GM21381 (cell line): ENCODE results near the gene FIS1.
A peak's percentile ranks its signal among the peaks of the same experiment; 100 is the strongest.

Source experiments
- ATAC-seq: cut with Tn5 transposase; IDR thresholded peaks from one replicate; pipeline ENCODE4 v1.9.1; 2021; ENCODE audit warnings: mild to moderate bottlenecking, moderate library complexity; ENCODE audit not compliant: unreplicated experiment

Gene FIS1

DNA sequence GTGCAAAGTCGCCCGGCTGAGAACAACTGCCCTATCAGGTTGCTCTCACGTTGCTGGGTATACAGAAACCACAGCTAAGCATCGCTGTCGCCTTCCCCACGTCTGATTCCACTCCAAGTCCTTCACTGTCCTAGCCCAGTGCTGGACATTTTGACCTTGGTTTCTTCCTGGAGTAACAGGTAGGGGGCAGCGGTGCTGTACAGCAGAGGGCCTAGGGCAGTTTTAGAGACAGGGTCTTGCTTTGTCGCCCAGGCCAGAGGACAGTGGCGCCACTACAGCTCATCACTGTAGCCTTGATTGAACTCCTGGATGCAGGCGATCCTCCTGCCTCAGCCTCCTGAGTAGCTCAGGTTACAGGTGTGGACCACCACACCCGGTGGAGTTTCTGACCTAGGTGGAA lies 9.8 kb downstream of the FIS1 start:
- ATAC-seq = no peak

DNA sequence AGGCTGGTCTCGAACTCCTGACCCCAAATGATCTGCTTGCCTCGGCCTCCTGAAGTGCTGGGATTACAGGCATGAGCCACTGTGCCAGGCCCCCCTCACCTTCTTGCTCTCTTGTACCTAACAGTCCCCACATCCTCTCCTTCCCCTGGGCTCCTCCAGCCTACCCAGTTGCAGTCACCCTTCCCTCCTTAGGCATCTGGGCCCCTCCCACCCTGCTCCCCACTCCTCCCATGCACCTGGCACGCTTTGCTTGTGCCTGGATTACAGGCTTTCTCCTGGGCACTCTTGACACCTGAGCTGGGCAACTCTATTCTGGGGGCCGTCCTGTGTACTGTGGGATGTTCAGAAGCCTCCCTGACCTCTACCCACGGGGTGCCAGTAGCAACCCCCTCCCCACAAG lies 10.2 kb downstream of the FIS1 start:
- no peak for ATAC-seq

DNA sequence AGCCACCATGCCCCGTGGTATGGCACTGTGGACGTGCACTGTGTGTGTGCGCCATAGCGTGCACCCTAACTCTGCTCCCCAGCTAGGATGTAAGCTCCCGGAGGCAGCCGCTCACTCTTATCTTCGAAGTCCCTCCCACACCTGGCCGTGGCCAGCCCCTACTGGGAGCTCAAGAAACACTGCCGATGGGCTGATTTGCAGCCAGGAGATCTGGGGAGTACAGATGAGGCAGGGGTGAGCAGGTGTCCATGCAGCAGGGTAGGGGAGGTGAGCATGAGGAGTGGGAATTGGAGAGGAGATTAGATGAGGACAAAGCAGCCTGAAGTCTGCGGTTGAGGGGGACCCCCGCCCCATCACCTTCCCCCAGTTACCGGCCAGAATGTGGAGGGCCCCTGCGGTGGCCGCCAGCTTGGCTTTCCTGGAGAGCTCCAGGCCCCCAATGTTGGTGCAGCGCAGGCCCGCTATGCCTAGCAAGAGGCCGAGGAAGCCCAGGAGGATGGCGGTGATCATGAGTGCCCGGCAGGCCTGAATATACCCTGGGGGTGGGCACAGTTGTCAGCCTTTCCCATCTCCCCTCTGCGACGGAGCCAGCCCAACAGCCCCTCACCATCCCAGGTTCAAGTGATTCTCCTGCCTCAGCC lies 10.9 kb downstream of the FIS1 start:
- no peak for ATAC-seq

DNA sequence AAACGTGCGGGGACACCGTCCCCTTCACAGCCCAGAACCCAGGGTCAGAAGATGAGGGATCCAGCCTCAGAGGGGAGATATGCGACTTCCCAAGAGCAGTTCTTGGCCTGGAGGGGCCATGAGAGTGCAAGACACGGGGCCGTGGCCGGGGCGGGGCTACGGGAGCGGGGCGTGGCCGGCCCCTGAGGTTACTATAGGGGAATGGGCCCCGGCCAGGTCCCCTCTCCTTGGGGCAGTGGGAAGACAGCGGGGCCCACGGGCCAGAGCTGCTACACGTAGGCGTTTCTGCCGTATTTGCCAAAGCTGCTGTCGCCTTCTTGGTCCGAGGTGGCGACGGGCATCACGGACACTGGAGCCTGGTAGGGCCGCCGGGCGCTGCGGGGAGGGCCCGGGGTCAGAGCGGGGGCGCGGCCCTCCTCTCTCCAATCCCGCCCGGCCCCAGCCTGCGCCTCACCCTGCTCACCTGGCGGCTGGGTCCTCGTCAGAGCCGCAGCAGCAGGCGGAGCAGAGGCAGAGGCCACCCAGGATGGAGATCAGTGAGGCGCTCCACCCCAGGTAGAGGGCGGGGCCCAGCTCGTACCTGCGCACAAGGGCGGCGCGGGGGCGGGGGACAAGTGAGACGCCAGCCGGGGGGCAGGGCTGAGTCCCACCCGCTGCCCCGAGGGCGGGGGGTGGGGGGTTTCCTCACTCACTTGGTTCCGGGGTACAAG lies 12.6 kb downstream of the FIS1 start:
- ATAC-seq = no peak

DNA sequence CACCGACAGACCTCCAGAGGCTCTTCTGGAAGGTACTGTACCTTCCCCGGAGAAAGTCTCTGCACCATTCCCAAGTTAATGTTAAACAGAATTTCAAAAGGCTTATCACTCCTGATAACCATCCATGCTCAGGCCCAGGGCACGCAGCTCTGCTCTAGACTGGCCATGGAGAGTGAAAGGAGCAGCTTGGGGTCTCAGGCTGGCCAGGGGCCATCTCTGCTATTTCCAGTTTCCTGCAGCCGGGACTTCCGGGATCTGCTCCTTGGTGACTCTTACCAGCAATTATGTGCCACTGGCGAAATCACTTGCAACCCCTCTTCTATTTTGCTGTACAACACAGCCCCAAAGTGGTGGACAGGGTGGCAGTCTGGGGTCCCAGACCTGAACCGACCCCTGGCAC lies 13.2 kb downstream of the FIS1 start:
- ATAC-seq = no peak

DNA sequence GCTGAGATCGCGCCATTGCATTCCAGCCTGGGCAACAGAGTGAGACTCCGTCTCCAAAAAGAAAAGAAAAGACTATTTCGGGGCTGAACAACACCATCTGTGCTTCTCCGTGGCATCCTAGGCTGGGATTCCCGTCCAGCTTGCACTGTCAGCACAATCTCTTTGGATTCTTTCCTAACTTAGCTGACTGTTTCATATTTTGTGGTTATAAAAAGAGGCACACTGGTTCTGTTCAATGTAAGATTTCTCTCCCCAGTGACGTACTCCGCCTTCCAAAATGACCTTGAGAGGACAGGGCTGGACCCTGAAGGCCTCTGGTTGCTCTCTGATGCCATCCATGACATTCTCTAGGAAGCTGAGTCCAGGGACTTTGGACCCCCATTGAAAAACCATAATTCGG lies 18.2 kb downstream of the FIS1 start:
- no peak for ATAC-seq

DNA sequence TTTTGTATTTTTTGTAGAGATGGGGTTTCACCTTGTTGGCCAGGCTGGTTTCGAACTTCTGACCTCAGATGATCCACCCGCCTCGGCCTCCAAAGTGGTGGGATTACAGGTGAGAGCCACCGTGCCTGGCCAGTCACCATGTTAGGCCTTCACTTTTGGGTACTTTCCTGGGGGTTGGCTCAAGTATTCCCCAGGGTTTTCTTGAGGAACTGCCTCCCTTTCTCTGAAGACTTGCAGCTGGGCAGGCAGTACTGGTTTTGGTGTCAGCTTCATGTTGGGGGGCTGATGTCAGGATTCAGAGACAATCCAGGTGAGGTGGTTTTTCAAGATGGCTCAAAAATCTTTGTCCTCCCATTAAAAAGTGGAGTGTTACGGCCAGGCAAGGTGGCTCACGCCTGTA lies 19.2 kb downstream of the FIS1 start:
- ATAC-seq = no peak

DNA sequence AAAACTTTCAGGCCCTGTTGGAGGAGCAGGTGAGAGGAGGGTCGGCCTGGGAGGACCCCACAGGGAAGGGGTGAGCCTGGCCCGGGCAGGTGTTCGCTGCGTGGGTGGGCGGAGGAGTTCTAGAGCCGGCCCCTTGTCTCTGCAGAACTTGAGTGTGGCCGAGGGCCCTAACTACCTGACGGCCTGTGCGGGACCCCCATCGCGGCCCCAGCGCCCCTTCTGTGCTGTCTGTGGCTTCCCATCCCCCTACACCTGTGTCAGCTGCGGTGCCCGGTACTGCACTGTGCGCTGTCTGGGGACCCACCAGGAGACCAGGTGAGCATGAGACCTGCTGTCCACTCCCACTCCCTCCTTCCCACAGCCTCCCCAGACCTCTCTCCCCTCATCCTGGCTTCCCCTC lies 21.4 kb downstream of the FIS1 start:
- no peak for ATAC-seq

DNA sequence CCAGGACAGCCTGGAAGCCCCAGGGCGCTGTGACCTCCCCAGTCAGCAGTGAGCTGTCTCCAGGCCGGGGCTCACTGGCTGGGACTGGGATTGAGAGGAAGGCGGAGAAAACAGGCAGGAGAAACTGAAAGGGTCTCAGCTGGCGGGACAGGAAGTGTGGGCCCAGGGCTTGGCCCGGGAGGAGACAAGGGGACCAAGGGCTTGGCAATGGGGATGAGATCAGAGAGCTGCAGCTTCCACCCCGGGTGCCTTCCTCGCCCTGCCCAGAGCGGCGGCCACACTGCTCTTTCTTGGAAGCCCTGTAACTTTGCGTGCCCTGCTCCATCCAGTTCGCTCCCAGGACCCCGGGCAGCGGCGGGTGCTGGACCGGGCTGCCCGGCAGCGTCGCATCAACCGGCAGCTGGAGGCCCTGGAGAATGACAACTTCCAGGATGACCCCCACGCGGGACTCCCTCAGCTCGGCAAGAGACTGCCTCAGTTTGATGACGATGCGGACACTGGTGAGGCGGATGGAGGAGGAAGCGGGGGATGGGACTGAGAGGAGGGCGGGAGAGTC lies 22.5 kb downstream of the FIS1 start:
- no peak for ATAC-seq

DNA sequence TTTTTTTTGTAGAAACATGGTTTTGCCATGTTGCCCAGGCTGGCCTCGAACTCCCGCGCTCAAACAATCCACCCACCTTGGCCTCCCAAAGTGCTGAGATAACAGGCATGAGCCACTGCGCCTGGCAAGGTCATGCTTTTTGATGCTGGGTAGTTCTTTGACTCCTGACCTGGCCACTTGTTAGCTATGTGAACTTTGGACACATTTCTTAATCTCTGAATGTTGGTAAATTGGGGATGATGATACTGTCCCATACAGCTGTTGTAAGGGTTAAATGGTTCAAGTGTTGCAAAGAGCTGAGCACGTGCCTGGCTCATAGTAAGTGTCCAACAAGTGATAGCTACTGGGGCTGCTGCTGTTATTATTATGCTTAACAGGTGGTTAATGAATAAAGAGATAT lies 24.6 kb downstream of the FIS1 start:
- ATAC-seq = no peak

DNA sequence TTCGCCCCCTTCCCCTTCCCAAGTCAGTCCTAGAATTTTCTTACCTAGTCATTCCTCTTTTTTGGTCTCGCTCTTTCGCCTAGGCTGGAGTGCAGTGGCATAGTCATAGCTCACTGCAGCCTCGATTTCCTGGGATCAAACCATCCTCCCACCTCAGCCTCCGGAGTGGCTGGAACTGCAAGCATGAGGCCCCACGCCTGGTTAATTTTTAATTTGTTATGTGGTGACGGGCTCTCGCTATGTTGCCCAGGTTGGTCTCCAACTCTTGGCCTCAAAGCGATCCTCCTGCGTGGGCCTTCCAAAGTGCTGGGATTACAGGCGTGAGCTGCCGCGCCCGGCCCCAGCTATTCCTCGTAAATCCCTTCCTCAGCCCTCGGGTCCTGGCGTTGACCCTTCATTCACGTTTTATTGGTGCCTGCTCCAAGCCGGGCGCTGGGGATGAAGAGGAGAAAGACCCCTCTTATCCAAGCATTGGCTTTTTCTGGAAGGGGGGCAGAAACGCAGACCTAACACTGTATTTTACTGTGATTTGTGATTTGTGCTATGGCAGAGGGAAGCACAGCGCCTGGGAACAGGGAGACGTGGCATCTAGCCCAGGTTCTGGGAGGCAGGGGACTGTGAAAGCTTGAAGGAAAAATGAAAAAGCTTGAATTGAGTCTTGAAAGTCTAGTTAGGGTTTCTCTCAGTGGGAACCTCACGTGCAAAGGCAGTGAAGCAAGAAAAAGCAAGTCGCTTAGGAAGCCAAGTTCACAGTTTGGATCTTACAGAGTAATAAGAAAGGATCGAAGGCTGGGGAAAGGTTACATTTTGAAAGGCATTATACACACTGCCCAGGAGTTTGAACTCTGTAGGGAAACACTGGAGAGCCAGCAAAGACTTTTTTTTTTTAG lies 26.4 kb downstream of the FIS1 start:
- ATAC-seq = peak; percentile 4

DNA sequence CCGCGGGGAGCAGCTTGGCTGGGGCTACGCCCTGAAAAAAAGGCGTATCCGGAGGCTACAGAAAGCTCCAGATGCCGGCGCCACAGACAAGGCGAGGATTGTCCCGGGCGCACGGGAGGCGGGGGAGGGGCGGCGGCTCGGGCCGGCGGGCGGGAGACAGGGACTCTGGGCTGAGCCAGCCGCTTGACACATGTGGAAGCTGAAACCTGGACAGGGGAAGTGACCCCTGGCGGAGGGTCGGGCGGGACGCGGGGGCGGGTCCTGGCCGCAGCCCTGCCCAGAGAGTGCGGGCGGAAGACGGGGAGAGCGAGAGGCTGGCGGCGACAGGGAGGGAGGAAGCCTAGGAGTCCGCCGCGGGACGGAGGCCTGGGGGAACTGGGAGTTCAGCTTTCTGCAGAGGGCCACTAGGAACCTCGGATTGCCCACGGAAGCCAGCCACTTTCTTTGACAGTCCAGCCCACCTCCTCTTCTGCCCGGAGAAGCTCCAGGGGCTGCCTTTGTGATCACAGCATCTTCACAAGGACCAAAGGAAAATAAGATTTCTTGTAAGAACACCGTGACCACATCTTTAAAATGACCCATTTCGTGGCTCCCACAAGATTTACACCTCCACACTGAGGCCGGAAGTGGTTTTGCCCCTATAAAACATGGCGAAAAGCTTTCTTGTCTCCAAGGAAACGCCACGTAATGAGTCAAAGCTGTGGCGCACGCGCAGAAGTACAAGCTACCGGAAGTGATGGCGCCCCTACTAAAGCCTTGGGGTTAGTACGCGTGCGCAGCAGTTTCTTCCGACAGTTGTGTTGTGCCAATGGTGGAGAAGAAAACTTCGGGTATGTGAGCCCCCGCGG lies 27.3 kb downstream of the FIS1 start, which contains the start of the genes PLOD3 and ZNHIT1:
PLOD3 (minus strand) TSS at position 194 of the 848 bp plus-strand sequence. CDS start 307 bp downstream, outside the sequence.
ZNHIT1 (plus strand) TSS at position 778 of the 848 bp plus-strand sequence; CDS start at position 809, 31 bp downstream.
- ATAC-seq = peak; percentile 62

DNA sequence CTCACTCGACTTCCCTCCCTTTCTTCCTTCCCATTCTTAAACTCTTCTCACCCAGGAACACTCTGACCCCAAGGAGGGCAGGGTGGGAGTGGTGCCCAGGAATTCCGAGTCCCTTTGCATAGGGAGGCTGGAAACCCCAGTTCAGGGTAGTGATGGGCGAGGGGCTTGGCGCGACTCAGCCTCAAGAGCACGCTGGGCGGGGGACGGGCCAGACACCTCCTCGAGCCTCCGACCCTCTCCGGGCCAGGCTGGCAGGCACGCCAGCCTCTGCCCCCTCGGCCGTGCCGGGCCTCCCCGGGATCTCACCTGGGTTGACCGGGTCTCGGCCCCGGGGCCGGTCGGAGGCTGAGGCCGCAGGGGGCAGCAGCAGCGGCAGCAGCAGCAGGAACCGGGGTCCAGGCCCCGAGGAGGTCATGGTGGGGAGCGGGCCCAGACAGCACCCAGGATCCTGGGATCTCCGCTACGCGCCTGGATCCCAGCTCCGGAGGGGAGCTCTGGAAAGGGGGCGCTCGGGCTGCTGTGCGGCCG lies 28.0 kb downstream of the FIS1 start:
- ATAC-seq = peak; percentile 18

DNA sequence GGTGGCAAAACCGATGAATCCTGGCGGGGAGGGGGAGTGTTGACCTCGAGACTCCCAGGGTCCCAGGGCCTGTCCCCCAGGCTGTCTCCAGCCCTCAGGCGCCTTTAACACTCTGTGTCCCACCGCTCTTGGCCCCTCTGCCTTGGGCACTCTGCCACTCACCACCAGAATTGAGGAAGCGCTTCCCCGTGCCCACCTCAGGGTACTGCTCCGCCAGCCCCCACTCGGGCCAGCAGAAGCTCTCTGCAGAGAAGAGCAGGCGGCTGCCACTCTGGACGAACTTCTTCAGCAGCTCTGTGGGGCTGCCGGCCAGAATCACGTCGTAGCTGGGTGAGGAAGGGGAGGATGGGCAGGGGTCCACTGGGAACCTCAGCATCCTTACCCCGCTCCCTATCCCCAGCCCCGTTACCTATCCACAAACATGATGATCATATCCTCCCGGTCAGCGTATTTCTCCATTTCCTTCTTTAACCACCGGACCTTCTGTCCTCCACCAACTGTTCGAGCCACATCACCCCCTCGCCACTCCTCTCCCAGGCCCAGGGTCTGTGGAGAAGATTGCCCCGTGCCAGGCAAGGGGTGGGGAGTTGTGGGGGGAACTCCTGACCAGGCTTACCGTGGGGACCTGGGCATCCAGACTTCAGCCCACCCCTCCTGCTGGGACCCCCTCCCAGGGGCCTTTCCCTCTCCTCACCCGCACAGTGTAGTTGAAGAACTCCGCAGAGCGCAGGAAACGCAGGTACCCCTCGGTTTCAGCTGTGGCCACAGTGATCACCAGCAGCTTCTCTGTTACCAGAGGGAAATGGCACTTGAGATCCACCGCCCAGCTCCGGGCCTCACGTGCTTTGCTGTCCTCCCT lies 28.7 kb downstream of the FIS1 start:
- no peak for ATAC-seq

DNA sequence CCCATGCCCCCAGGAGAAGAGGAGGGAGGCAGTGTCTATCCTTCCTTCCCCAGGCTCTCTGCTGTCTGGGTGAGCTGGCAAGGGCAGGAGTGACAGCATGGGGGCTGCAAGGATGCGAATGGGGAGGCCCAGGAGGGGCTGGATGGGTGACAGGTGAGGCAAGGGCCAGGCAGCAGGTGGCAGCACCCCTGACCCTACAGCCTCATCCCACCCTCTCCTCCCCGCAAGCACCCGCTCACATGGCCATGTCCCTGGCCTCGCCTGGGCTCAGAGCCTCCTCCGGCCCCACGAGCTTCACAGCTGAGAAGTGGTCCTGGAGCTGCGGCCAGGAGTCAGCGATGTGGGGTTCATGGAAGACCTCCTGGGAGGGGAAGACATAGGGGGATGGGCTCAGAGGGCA lies 32.9 kb downstream of the FIS1 start:
- no peak for ATAC-seq

DNA sequence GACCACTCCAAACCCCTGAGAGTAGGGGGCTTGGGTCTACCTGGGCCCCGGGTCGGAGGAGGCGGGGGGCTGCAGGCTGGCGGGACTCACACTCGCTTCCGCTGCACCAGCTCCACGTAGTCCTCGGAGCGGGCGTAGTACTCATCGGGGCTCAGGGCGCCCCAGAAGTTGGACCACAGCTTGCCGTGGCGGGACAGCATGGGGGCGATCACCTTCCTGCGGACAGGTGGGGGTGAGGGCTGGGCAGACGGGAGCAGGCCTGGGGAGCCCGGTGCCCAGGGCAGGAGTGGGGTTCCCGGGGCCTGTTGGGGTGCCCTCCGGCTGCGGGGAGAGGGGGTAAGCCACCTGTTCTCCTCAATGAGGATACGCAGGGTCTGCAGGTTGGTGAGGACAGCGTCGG lies 33.4 kb downstream of the FIS1 start:
- no peak for ATAC-seq

DNA sequence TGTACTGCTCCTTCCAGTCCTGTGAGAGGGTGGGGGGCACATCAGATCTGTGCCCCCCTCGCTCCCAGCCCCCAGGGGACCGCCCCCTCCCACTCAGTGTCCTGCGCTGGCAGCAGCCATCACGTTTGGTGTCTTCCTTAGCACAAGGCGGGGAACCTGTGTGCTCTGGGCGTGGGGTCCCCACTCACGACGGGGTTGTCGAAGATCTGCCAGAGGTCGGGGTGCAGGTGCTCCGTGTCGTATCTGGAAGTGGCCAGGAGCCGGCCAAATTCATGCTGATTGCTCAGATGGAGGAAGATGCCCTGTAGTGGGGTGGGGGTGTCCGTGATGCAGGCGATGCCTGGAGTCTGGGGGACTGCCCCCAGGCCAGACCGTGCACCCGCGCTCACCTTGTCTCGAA lies 34.7 kb downstream of the FIS1 start:
- no peak for ATAC-seq

DNA sequence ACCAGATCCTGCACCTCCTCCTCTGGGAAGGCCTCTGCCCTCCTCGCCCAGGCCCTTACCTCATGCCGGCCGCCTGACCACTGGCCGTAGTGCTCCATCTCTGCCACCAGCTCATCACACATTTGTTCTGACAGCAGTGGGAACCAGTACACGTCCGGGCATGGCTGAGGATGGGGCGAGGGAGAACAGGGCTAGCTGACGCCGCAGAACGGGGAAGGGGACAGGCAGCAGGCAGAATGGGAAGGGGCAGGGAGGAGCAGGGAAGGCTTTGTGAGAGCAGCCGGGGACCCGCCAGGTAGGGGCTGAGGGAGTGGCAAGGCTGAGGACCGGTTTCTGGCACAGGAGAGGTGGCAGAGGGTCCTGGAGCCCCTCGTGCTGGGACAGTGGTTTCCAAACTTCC lies 36.1 kb downstream of the FIS1 start:
- ATAC-seq = no peak

DNA sequence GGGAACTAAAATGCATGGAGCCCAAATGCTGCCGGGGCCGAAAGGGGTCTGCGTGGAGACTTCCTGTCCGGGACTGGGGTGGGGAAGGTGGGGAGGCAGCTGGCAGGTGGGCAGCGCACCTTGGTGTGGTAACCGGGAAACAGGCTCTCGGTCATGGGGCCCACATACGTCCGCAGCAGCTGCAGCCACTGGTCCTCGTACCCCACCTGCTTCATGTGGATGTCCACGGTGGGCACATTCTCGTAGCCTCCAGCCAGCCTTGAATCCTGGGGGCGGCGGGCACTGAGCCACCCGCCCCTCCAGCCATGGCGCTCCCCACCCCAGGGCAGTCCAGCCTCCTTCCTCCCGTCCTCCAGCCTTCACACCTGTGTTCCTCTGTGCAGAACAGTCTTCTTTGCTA lies 37.4 kb downstream of the FIS1 start:
- no peak for ATAC-seq
